SK-N-MC (cell line): ENCODE measurements around the gene ANGPTL1.

Source experiments
- DNase-seq: peaks from one replicate; pipeline ENCODE4 v3.0.0-alpha.2; 2011; ENCODE audit warnings: low read depth, low spot score
- H3K27ac ChIP-seq: fragments of 200-600 bp; sonication (generic); 2 replicates; pipeline ENCODE4 v1.5.1; 2016; ENCODE audit warnings: mixed run types
- H3K36me3 ChIP-seq: fragments of 200-600 bp; sonication (generic); 2 replicates; pipeline ENCODE4 v1.6.1; 2017; ENCODE audit warnings: antibody characterized with exemption, low read length, mixed read lengths; ENCODE audit not compliant: insufficient read depth
- H3K4me3 ChIP-seq: fragments of 200-600 bp; sonication (generic); 2 replicates; pipeline ENCODE4 v1.5.1; 2016
- H3K9ac ChIP-seq: fragments of 200-600 bp; sonication (generic); 2 replicates; pipeline ENCODE4 v1.8.0; 2017; ENCODE audit warnings: mixed run types, mixed read lengths; ENCODE audit not compliant: insufficient read length
- H3K9me3 ChIP-seq: fragments of 200-600 bp; sonication (generic); 2 replicates; pipeline ENCODE4 v1.6.1; 2017; ENCODE audit warnings: low read depth, mild to moderate bottlenecking, antibody characterized with exemption, low read length, moderate library complexity, mixed read lengths
- EZH2 ChIP-seq: fragments of 200-600 bp; sonication (generic); IDR thresholded peaks from one replicate; pipeline ENCODE4 v1.6.1; 2017; ENCODE audit warnings: antibody characterized with exemption
- FOXP2 ChIP-seq: optimal IDR thresholded peaks from 2 replicates; pipeline ENCODE3; 2011; ENCODE audit warnings: mild to moderate bottlenecking, moderate library complexity; ENCODE audit not compliant: insufficient read depth; ENCODE audit errors: extremely low read length, control extremely low read depth
- POLR2AphosphoS5 ChIP-seq: IDR thresholded peaks from 2 replicates; pipeline ENCODE4 v1.6.1; 2012; ENCODE audit warnings: mild to moderate bottlenecking, low read depth, low read length, borderline replicate concordance

The ANGPTL1 gene

DNA sequence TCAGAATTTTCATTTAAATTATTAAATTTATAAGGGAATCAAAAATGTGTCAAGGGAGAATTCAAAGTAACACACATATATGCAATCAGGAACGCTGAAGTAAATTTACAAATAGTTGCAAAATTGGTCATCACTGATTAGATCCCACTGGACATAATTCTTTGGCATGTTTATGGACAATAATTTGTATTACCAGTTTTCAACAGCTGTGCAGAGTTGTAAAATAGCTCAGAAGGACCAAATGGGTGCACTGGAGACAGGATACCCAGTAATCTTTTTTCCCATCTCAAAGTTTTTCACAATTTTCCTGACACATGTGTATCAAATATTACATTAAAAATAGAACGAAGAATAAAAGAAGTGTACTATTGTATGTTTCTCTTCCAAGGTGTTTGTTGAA, 4.1 kb upstream of the ANGPTL1 start:
- Histone ChIP-seq H3K9me3 (no peaks in the 10 kb centered on the region), H3K9ac (no peak overlapping the region), H3K36me3 (no peaks in the 10 kb centered on the region), H3K4me3 (no peak overlapping the region), H3K27ac (no peak overlapping the region)
- no peak for DNase-seq
- no peak for TF ChIP-seq POLR2AphosphoS5
- TF ChIP-seq EZH2: no peak

DNA sequence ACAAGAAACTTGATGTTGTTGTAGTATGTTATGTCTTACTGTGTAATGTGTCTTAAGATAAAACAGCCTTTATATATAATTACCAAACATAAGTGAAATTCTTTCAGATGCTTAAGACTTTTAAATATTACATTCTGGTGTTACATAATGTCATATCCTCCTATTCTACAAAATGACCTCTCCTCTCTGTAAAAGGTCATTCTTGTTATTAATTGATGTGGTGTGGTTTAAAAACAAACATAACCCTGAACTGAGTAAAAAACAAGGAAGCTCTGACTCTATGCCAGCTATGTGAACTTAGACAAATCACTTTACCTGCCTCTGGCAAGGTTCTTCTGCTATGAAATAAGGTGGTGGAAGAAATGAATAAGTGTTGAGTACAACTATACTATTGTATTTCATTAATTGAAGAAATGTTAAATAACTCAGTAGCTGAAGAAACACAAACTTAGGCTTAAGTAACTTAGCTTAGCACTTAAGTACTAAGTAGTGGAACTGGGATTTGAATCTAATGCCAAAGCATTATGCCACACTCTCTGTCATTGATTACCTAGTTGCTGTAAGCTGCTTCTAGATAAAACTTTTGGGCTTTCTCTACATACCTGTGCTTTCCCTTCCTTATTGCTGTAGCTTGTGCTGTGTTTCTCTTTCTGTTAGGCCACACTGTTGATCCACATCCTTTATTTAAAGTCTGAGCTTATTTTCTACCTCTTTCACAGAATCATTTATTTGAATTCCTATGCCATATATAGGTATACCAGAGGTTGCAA, 859 bp upstream of the ANGPTL1 start:
- no peaks in the 10 kb centered on the region for H3K36me3 ChIP-seq
- H3K9ac ChIP-seq: peak overlapping the region; percentile 6
- peak overlapping the region; percentile 64 for H3K4me3 ChIP-seq
- DNase-seq: no peak
- no peaks in the 10 kb centered on the region for H3K9me3 ChIP-seq
- TF ChIP-seq POLR2AphosphoS5: no peak
- TF ChIP-seq FOXP2: no peak
- TF ChIP-seq EZH2: no peak
- H3K27ac ChIP-seq: peak overlapping the region; percentile 63

DNA sequence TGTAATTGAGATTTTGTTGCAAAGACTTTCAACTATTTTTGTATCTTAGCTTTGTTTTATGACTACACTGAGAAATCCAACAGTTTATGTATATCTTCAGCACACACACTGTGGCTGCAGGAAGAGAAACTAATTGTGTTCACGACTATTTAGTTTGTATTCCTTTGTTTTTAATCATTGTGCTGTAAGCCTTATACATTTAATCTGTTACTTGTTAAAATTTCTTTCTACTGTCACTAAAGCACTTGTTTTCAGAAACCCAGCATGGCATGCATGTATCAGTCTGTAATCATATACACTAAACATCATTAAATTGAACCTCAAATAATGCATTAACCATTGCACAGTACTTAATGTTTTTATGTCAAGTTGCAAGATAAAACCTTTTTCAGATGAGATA, 656 bp downstream of the ANGPTL1 start:
- H3K27ac ChIP-seq: peak overlapping the region; percentile 89; the same call in 1 of the 2 replicates
- TF ChIP-seq EZH2 (no peak), FOXP2 (no peak), POLR2AphosphoS5 (no peak)
- no peak for DNase-seq
- peak overlapping the region; percentile 64 for H3K4me3 ChIP-seq
- H3K9ac ChIP-seq: peak overlapping the region; percentile 72
- H3K9me3 ChIP-seq: no peaks in the 10 kb centered on the region
- no peaks in the 10 kb centered on the region for H3K36me3 ChIP-seq

DNA sequence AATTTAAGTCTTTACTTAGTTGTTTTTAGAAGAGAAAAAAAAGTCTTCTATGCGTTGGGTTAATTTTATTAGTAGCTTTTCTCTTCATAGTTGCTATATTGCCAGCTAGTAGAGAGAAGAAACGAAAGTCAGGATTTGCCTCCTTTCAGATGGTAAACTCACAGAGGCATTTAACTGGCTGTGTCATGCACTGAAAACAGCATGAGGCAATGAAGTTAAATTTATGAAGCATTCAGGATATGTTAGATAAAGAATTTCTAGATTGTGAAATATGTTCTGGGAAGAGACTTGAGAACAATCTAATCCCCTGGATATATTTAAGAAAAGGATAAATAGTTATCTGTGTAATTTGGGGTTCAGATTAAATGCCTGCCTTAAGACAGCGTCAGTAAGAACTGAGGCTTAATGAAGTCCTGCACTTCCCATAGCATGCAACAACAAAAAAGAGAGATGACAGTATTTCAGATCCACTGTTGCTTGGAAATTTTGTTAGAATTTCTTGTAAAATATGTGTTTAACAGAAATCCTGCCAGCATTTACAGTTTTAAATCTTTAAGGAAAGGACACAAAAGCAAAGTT, 1.7 kb downstream of the ANGPTL1 start:
- Histone ChIP-seq H3K27ac (peak overlapping the region; percentile 89), H3K36me3 (no peaks in the 10 kb centered on the region), H3K4me3 (peak overlapping the region; percentile 64), H3K9me3 (no peaks in the 10 kb centered on the region), H3K9ac (peak overlapping the region; percentile 72)
- DNase-seq: peak; percentile 57
- TF ChIP-seq EZH2 (no peak), POLR2AphosphoS5 (no peak), FOXP2 (no peak)

DNA sequence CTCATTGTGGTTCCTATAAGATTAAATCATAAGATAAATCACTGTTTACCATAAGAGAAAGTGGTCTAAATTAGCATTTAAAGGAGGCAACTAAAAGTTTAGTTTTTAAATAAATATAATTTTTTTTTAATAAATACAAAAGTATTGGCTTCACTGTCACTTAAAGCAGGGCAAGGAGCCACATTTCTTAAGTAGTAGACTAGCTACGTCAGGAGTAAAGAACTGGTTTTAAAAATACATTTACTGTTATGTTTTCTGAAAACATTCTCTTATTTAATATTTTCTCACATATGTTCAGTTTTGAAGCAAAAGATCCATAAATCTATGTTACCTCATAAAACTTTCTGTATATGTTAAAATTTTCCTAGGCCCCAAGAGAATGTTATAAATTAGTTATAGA, 2.2 kb downstream of the ANGPTL1 start:
- no peaks in the 10 kb centered on the region for H3K36me3 ChIP-seq
- DNase-seq: no peak
- peak overlapping the region; percentile 64 for H3K4me3 ChIP-seq
- no peak for TF ChIP-seq FOXP2
- TF ChIP-seq POLR2AphosphoS5: no peak
- no peak for TF ChIP-seq EZH2
- H3K9me3 ChIP-seq: no peaks in the 10 kb centered on the region
- peak overlapping the region; percentile 72 for H3K9ac ChIP-seq
- peak overlapping the region; percentile 89 for H3K27ac ChIP-seq

DNA sequence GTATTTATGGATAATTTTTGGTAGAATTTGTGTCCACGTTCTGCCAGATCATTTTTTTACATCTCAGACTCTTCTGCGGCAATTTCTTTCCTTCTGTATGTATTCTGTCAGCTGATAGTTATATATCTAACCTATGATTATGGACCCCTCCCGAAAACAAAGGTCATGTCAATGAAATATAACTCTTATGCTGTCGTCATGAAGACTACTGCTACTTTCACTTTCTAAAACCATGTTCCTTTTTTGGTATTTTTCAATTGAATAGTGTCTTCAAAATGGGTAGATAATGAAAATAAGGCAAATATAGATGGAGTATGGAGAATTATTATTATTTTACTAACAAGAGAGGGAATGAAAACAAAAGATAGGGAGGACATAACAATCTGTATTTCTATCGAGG, 3.2 kb downstream of the ANGPTL1 start:
- no peak for DNase-seq
- H3K27ac ChIP-seq: no peak overlapping the region
- H3K9ac ChIP-seq: no peak overlapping the region
- H3K36me3 ChIP-seq: no peaks in the 10 kb centered on the region
- no peak overlapping the region for H3K4me3 ChIP-seq
- no peaks in the 10 kb centered on the region for H3K9me3 ChIP-seq
- no peak for TF ChIP-seq FOXP2
- TF ChIP-seq EZH2: no peak
- TF ChIP-seq POLR2AphosphoS5: no peak

DNA sequence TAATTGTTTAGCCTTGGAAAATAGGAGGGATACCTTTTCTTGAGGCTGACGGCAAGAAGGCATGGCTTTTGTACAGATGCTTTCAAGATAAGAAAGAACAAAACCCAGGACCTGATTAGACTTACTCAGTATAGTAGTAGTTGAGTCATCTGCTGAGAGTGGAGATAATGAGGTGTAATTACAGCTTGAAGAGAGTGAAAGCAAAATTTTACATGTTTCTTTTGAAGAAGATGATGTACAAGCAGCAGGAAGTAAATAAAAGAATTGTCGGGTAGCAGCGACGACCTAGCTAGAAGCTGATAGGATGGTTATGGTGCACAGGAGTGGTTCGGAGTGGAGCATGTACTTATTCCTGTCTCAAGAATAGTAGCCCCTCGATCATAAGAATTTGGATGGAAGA, 6.6 kb downstream of the ANGPTL1 start:
- no peak overlapping the region for H3K27ac ChIP-seq
- no peak overlapping the region for H3K4me3 ChIP-seq
- no peak overlapping the region for H3K9ac ChIP-seq
- TF ChIP-seq FOXP2: no peak
- TF ChIP-seq EZH2: no peak
- DNase-seq: no peak
- H3K36me3 ChIP-seq: no peaks in the 10 kb centered on the region
- no peaks in the 10 kb centered on the region for H3K9me3 ChIP-seq

DNA sequence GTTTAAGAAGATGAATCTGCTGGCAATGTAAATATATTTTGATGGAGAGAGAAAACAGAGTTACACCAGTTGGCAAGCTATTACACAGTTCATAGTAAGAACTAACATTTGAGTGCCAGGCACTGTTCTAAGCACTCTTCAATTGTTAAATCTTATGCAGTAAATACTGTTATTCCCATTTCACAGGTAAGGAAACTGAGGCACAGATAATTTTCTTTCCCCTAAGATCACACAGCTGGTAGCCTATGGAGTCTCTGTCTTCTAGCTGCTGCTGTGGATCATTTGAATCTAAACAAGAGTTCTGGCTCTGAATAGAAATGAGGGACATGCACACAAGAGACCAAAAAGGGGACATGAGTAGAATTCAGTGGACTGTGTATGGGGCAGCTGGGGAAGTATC, 8.0 kb downstream of the ANGPTL1 start:
- H3K36me3 ChIP-seq: no peaks in the 10 kb centered on the region
- H3K4me3 ChIP-seq: no peak overlapping the region
- no peak for DNase-seq
- H3K9ac ChIP-seq: no peak overlapping the region
- no peaks in the 10 kb centered on the region for H3K9me3 ChIP-seq
- TF ChIP-seq EZH2 (no peak), FOXP2 (no peak), POLR2AphosphoS5 (no peak)
- H3K27ac ChIP-seq: no peak overlapping the region

DNA sequence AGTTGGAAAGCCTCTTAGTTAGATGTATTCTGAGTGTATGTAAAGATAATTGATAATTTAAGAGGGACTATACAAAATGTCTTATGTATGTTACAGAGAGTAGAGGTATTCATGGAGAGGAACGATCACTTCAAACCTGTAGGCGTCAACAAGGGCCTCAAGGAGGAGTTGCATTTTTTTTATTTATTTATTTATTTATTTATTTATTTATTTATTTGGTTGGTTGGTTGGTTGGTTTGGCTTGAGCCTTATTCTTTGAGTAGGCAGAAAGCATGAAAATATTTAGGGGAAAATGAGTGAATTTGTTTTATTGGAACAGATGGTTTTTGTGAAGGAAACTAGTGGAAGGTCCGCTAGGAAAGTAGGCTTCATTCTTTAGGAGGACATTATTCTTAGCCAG, 8.5 kb downstream of the ANGPTL1 start:
- Histone ChIP-seq H3K9ac (no peak overlapping the region), H3K36me3 (no peaks in the 10 kb centered on the region), H3K27ac (no peak overlapping the region), H3K9me3 (no peaks in the 10 kb centered on the region), H3K4me3 (no peak overlapping the region)
- no peak for TF ChIP-seq POLR2AphosphoS5
- no peak for TF ChIP-seq FOXP2
- TF ChIP-seq EZH2: no peak
- DNase-seq: no peak
